HS-5 (cell line): ENCODE results near the gene PTCH1.
A peak's percentile ranks its signal among the peaks of the same experiment; 100 is the strongest.

ENCODE experiments used
- DNase-seq: peaks from one replicate; pipeline ENCODE4 v3.0.0-alpha.2; 2012; ENCODE audit warnings: low read depth

PTCH1 gene

GRCh38 chr9:95511952-95512708 is 4.6 kb downstream of the PTCH1 start:
- DNase-seq: no peak

GRCh38 chr9:95511616-95511931 is 5.2 kb downstream of the PTCH1 start:
- no peak for DNase-seq

- DNase-seq: peak; percentile 68
Observed at GRCh38 chr9:95510709-95511615, 5.8 kb downstream of the PTCH1 start.

GRCh38 chr9:95509851-95510708 is 6.7 kb downstream of the PTCH1 start:
- DNase-seq: no peak

GRCh38 chr9:95508968-95509850 is 7.6 kb downstream of the PTCH1 start:
- no peak for DNase-seq

GRCh38 chr9:95508242-95508967 is 8.4 kb downstream of the PTCH1 start:
- DNase-seq: no peak

GRCh38 chr9:95507464-95508241 is 9.1 kb downstream of the PTCH1 start:
- no peak for DNase-seq

GRCh38 chr9:95506678-95507463 is 9.9 kb downstream of the PTCH1 start:
- no peak for DNase-seq

GRCh38 chr9:95506428-95506677 is 10.4 kb downstream of the PTCH1 start:
- DNase-seq: no peak

GRCh38 chr9:95505717-95506427 is 10.9 kb downstream of the PTCH1 start:
- no peak for DNase-seq

GRCh38 chr9:95505072-95505716 is 11.6 kb downstream of the PTCH1 start:
- DNase-seq: no peak

- no peak for DNase-seq
Observed at GRCh38 chr9:95504053-95504963, 12.5 kb downstream of the PTCH1 start.

- no peak for DNase-seq
Observed at GRCh38 chr9:95503369-95503768, 13.4 kb downstream of the PTCH1 start.

GRCh38 chr9:95502248-95502647 is 14.5 kb downstream of the PTCH1 start:
- DNase-seq: no peak

- no peak for DNase-seq
Observed at GRCh38 chr9:95499847-95500246, 16.9 kb downstream of the PTCH1 start.

GRCh38 chr9:95499046-95499676 is 17.6 kb downstream of the PTCH1 start:
- DNase-seq: no peak

GRCh38 chr9:95498641-95499040 is 18.1 kb downstream of the PTCH1 start:
- no peak for DNase-seq
